ENCODE results near the gene PGLYRP2.

The PGLYRP2 gene

GRCh38 chr19:15444505-15445226, 34.6 kb downstream of the PGLYRP2 start:
- DNase-seq (ENCODE audit: low read depth): no peak
- H3K4me3 ChIP-seq (ENCODE audit: low read depth, low read length): no peak overlapping the region
- TF ChIP-seq CTCF (IDR thresholded peaks at IDR 0.05; ENCODE audit: low read depth, low read length, missing control alignments): no peak
- in situ Hi-C loops (cut with HindIII; ENCODE audit: low sequenced_read_pairs): no loop called here

DNA sequence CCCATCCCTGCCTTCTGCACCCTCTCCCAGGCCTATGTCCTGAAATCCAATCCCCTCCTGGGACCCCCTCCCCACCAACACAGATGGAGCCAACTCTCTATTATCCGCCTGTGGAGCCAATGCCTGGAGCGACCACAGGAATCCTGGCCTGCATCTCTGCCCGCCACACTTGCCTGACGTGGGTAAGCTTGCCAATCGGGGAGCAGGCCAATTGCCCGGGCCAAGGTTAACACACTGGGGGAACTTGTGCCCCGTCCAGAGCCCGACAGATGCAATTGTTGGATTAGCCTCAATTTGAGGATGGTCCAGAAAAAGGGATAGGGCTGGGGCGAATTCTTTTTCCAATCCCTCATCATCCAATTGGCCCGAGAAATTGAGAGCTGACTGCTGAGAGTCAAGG, 35.5 kb downstream of the PGLYRP2 start:
- H3K4me3 ChIP-seq (ENCODE audit: low read depth, low read length): no peak overlapping the region
- TF ChIP-seq CTCF (IDR thresholded peaks at IDR 0.05; ENCODE audit: low read depth, low read length, missing control alignments): no peak
- no peak for DNase-seq (ENCODE audit: low read depth)
- in situ Hi-C loops (cut with HindIII; ENCODE audit: low sequenced_read_pairs): no loop called here

- in situ Hi-C loops (cut with HindIII; ENCODE audit: low sequenced_read_pairs): no loop called here
- DNase-seq (ENCODE audit: low read depth): no peak
- TF ChIP-seq CTCF (IDR thresholded peaks at IDR 0.05; ENCODE audit: low read depth, low read length, missing control alignments): no peak
- no peak overlapping the region for H3K4me3 ChIP-seq (ENCODE audit: low read depth, low read length)
Measured at GRCh38 chr19:15443325-15443724, 36.0 kb downstream of the PGLYRP2 start.

DNA sequence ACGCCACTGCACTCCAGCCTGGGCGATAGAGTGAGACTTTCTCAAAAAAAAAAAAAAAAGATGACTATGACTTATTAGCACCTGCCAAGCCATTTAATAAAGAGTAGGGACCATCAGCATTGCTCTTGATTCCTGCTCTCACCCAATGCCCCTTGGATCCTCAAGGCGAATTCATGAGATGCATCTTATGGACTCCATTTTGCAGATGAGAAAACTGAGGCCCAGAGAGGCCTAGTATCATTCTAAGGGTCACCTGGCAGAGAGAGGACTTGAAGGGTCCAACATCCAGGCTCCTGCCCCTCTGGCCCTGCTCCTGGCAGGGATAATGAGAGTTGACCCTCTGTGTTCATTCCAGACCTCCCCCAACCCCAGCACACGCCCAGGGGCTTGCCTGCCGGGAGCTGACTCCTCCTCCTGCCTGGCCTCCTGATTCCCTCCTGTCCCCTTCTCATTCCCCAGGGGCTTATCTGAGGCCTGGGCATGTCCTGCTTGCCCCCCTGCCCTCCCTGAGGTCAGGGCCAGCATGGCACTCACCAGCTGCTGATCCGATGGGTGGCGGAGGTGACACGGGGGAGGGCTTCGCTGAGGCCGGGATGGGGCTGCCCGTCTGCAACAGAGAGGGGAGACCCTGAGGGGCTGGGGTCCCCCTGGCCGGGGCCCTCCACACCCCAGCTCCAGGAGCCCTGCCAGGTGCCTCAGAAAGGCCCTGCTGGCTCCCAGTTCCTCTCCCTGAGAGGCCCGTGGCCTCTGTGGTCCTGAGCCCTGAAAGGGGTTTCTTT, 37.0 kb downstream of the PGLYRP2 start:
- H3K4me3 ChIP-seq (ENCODE audit: low read depth, low read length): no peak overlapping the region
- TF ChIP-seq CTCF (IDR thresholded peaks at IDR 0.05; ENCODE audit: low read depth, low read length, missing control alignments): no peak
- in situ Hi-C loops (cut with HindIII; ENCODE audit: low sequenced_read_pairs): no loop called here
- no peak for DNase-seq (ENCODE audit: low read depth)

GRCh38 chr19:15441317-15441716, 38.0 kb downstream of the PGLYRP2 start:
- in situ Hi-C loops (cut with HindIII; ENCODE audit: low sequenced_read_pairs): no loop called here
- no peak for DNase-seq (ENCODE audit: low read depth)
- no peak for TF ChIP-seq CTCF (IDR thresholded peaks at IDR 0.05; ENCODE audit: low read depth, low read length, missing control alignments)
- H3K4me3 ChIP-seq (ENCODE audit: low read depth, low read length): no peak overlapping the region

DNA sequence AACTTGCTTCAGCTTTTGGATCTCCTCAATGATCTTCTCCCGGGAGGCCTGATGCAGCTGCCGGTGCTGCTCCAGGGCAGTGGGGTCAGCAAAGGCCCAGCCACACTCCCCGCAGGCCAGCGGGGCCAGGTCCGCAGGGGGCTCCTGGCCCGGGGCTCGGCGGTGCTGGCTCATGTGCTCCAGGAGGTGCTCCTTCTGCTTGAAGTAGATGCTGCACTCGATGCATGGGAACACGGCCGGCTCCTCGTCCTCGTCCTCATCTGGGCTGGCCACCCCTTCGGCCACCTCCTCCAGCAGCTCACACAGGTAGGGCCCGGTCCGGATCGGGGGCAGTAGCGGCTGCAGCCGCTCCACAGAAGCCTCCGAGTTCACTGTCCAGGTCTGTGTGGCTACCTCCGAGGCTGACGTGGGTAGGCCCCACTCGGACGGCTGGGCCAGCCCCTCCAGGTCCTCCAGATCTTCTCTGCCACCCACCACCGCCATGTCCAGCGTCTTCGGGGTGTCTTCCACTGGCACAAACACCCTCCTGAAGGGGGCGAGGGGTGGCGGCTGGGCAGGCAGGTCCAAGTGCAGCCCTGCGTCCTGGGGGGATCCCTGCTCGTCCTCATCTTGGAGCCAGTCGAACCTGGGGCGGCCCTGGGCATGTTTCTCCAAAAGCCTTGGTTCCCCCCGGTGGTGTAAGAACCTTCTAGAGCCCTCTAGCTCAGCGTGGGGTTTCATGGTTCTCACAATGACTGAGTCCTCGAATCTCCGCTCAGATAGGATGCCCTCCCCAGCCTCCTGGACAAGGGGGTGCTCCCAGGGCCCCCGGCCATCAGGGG, 39.3 kb downstream of the PGLYRP2 start:
- H3K4me3 ChIP-seq (ENCODE audit: low read depth, low read length): no peak overlapping the region
- no peak for TF ChIP-seq CTCF (IDR thresholded peaks at IDR 0.05; ENCODE audit: low read depth, low read length, missing control alignments)
- DNase-seq (ENCODE audit: low read depth): no peak
- in situ Hi-C loops (cut with HindIII; ENCODE audit: low sequenced_read_pairs): no loop called here
